Testis (tissue), 2 donors: Measurements from ENCODE around the gene ESR1.

Experiments used
- CTCF ChIP-seq, 3 experiments: fragments of 450-650 bp in 2 of 3; fragments of 200-600 bp in 1 of 3; sonication (generic) in 1 of 3; IDR thresholded peaks; one replicate each; pipeline ENCODE4 v1.5.1; 2016 to 2019; ENCODE audit warnings: antibody characterized with exemption in 3 of 3, mild to moderate bottlenecking in 2 of 3, moderate library complexity in 1 of 3
- POLR2A ChIP-seq: fragments of 450-650 bp; IDR thresholded peaks from one replicate; pipeline ENCODE4 v1.6.1; 2017; ENCODE audit warnings: antibody characterized with exemption, mild to moderate bottlenecking, moderate library complexity

GRCh38 chr6:151762817-151763216 lies 44.7 kb upstream of the ESR1 start:
- TF ChIP-seq CTCF (IDR thresholded peaks at IDR 0.05) (no peak), POLR2A (no peak)
